Left lobe of liver (tissue), 2 donors: ENCODE results near the gene RASA3. TPM values are rescaled to one million over a fixed set of nuclear protein-coding genes. Genes with fewer than 3 reads are reported as not detected.

ENCODE experiments used
- ATAC-seq: fragments of 200-7000 bp; cut with Tn5 transposase; one replicate; pipeline ENCODE4 v1.9.1; 2020; ENCODE audit warnings: mild to moderate bottlenecking, moderate library complexity
- DNase-seq: peaks from one replicate; pipeline ENCODE4 v3.0.0-alpha.2; 2020; ENCODE audit warnings: low spot score
- total RNA-seq: library from RNA; stranded (reverse); gene quantifications from one replicate; pipeline ENCODE4 v1.2.1, GENCODE V29; 2021
- donor health status: DM: no; HTN: no; CAD: no; lungs with moderate emphysema.
- donor health status: DM: no; HTN: yes; CAD: no.

Gene RASA3
- total RNA-seq, 1 donor from 2014 or later: 4.5 TPM

DNA sequence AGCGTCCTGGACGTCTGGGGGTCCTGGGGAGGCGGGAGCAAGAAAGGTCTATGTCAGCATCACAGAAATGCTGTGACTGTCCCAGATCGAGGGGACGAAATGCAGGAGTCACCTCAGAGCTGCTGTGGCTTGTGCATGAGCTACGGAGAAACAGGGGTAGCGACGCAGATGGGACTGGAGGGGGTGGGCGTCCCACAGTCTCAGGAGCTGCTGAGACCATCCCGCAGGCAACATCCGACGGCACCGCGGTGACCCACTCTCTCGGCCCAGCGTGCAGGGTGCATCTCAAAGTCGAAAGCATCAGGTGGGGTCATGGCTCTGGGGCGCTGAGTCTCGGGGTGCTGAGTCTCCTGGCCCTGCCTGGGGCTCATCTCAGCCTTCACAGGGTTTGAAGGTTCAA is 121.2 kb downstream of the RASA3 start:
- DNase-seq (no peak), ATAC-seq (no peak)

DNA sequence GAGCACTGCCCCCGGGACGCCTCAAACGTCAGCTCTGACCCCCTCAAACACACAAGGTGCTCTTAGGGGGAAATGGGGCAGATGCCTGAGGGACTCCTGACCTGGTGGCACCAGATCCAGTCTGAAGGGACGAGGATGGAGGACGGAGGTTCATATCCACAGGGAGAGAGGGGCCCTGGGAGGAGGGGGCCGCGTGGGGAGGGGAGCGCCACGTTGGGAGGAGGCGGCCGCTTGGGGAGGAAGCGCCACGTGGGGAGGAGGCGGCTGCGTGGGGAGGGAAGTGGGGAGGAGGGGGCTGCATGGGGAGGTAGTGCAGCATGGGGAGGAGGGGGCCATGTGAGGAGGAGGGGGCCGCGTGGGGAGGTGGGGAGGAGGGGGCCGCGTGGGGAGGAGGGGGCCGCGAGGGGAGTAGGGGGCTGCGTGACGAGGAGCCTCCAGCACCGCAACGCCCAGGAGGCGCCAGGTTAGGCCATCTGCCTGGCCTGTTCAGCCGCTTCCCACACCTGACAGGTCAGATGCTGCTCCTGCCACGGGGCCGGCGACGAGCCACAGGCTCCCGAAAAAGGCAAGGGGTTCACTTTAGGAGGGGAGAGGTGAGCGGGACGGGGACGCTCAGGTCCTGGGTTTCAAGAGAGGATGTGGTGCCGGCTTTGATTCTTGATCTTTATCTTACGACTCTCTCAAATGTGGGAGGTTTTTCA is 121.9 kb downstream of the RASA3 start:
- ATAC-seq: no peak
- no peak for DNase-seq

GRCh38 chr13:114009590-114010400 is 122.6 kb downstream of the RASA3 start:
- DNase-seq: no peak

DNA sequence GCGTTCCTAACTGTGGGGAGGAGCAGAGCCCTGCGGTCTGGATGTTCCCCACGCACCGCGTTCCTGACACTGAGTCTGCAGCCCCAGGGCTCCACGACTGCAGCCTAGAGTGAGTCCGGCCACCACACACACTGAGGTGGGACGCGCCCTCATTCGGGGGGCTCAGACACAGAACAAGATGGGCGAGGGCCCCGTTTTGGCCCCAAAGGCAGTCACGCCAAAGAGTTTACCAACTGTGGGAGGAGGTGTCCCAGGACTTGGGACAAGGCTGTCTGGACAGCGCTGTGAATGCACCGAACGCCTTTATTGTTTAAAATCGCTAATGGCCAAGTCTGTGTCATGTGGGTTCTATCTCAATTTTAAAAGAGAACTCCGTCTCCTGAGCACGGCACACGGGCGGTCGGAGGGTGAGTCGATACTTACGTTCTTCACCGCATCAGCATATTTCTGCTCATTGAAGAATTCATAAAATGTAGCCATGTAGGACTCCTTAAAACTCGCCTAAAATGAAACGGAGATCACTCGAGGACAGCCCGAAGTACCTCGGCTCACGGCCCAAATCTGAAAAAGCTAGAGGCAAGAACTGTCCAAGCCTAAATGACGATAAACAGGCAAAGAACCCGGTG is 123.3 kb downstream of the RASA3 start:
- no peak for ATAC-seq
- no peak for DNase-seq

More at GRCh38 chr13:114009590-114010400, 122.6 kb downstream of the RASA3 start:
- ATAC-seq: no peak

DNA sequence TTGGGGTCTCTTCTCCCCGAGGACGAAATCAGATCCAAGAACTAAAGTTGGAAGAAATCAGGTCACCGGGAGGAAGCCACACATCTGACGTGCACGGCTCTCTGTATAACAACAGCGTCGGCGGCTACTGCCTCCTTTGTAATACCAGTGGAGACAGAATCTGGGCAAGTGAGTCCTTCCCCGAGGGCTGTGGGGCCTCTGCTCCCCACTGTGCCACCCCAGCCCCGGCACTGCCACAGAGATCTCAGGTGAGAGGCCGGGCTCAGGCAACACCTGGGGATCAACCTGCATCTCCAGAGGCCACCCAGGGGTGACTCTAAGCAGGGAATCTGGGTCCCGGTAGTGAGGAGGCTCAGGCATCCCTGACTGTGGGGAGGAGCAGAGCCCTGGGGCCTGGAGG is 124.9 kb downstream of the RASA3 start:
- ATAC-seq (no peak), DNase-seq (no peak)

GRCh38 chr13:114005206-114005724 is 127.2 kb downstream of the RASA3 start:
- no peak for DNase-seq
- ATAC-seq: peak; percentile 29

DNA sequence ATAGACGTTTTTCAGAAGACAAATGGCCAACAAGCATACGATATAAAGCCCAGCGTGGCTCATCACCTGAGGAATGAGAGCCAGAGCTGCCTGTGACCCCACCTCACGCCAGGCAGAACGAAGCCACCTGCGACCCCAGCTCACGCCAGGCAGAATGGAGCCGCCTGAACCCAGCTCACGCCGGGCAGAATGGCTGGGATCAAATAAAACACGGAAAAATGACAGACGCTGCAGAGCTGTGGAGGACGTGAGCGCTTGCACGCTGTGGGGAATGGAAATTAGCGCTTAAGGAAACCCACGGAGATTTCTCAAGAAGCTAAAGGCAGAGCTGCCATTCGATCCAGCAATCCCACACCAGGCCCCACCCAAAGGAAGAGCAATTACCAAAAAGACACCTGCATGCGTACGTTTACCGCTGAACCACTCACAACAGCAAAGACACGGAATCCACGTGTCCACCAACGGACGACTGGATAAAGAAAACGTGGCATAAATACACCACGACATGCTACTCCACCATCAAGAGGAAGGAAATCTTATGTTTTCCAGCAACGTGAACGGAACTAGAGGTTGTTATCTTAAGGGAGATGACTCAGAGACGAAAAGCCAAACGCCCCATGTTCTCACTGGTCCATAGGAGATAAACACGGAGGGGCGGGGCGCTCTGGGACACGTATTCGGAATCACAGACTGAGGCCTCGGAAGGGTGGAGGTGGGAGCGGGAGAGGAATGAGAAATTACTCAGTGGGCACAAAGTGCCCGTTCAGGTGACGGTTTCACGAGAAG is 127.8 kb downstream of the RASA3 start:
- DNase-seq (no peak), ATAC-seq (no peak)

GRCh38 chr13:114002771-114003321 is 129.6 kb downstream of the RASA3 start:
- ATAC-seq: no peak
- DNase-seq: no peak

GRCh38 chr13:114002009-114002544 is 130.3 kb downstream of the RASA3 start:
- ATAC-seq: no peak
- no peak for DNase-seq

DNA sequence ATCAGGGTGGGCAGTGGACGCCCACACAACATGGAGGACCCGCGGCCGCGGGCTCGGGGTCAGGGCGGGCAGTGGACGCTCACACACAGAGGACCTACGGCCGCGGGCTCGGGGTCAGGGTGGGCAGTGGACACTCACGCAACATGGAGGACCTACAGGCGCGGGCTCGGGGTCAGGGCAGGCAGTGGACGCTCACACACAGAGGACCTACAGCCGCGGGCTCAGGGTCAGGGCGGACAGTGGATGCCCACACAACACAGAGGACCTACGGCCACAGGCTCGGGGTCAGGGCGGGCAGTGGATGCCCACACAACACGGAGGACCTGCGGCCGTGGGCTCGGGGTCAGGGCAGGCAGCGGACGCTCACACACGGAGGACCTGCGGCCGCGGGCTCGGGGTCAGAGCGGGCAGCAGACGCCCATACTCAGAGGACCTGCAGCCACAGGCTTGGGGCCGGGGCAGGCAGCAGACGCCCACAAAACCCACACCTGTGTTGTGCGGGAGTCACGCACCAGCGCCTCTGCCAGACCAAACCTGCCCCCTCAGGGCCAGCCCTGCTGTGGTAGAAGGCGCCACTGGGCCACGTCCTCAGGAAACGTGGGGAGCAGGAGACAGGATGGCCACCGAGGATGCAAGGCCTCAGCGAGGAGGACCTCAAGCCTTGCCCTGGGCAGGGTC is 131.0 kb downstream of the RASA3 start:
- no peak for ATAC-seq
- no peak for DNase-seq

GRCh38 chr13:114000151-114001040 is 132.0 kb downstream of the RASA3 start:
- ATAC-seq: no peak

GRCh38 chr13:113999618-113999910 is 132.9 kb downstream of the RASA3 start:
- ATAC-seq (no peak), DNase-seq (no peak)

More at GRCh38 chr13:114000151-114001040, 132.0 kb downstream of the RASA3 start:
- DNase-seq: no peak

DNA sequence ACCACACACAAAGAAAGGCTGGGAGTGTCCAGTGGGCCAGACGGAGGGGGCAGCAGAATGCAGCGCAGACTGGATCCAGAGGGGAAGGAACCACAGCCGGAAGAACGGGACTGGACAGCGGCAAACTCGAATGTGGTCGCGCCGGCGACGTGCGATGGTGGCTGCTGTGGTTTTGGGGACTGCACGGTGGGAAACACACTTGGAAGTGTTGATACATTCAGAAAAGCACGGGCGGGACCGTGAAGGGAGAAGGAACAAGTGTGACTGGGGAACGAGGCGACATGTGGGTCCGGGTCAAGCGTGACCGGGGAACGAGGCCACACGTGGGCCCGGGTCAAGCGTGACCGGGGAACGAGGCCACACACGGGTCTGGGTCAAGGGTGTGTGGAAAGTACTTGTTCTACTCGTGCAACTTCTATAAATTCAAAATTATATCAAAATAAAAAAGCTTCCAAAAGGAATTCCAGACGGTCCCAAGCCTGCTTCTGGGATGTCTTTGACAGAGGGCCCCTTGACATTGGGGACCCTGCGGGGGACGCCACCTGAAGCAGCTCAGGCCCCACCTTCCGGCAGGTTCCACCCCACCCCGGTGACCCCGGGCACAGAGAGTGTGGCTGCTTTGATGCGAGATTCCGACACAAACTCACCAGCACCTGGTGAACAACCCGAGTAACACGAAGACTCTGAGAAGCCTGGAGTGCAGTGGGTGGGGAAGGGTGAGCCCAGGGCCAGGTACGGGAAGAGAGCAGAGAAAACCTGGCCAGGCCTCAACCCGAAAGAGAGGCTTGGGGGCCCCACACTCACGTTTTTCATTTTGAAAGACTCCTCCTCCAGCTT is 133.4 kb downstream of the RASA3 start:
- no peak for ATAC-seq
- DNase-seq: no peak

GRCh38 chr13:113997845-113998751 is 134.3 kb downstream of the RASA3 start:
- ATAC-seq: no peak
- no peak for DNase-seq

DNA sequence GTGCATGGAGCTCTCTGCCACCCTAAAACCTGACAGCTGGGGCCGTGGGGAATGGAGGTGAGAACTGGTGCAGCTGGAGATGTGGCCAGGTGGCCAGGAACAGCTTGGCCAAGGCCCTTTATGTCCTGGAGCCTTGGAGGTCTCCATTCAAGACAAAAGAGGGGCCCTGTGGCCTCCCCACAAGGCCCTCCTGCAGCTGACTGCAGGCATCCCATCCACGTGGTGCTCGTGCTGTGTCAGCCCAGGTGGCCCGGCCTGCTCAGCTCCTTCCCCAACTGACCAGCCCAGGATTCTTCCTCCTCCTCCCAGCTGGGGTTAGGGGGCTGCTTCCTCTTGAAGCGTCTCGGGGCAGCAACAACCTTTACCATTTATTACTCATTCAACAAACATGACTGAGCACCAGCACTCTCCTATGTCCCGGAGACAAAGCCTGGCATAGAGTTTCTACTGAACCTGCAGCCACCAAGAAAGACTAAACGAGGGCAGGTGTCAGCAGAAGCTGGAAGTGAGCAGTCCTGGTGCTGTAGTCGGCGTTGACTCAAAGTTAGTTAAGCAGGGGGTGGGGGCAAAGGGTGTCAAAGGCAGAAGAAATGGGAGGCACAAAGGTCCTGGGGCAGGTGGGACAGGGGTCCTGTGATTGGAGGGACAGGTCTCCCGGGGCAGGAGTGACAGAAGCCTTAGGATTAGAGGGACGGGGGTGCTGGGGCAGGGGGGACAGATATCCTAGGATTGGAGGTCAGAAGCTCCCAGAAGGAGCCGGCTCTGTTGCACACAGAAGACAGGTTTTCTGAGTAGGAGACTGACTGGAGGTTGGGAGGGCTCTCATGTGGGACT is 135.3 kb downstream of the RASA3 start:
- no peak for ATAC-seq

More for the DNA sequence above, 135.3 kb downstream of the RASA3 start:
- no peak for DNase-seq
